ENCODE results near the gene HSF4.
A peak's percentile ranks its signal among the peaks of the same experiment; 100 is the strongest.

Gene HSF4

GRCh38 chr16:67166598-67167168, 2.1 kb downstream of the HSF4 start:
- TF ChIP-seq, protein P1, sequence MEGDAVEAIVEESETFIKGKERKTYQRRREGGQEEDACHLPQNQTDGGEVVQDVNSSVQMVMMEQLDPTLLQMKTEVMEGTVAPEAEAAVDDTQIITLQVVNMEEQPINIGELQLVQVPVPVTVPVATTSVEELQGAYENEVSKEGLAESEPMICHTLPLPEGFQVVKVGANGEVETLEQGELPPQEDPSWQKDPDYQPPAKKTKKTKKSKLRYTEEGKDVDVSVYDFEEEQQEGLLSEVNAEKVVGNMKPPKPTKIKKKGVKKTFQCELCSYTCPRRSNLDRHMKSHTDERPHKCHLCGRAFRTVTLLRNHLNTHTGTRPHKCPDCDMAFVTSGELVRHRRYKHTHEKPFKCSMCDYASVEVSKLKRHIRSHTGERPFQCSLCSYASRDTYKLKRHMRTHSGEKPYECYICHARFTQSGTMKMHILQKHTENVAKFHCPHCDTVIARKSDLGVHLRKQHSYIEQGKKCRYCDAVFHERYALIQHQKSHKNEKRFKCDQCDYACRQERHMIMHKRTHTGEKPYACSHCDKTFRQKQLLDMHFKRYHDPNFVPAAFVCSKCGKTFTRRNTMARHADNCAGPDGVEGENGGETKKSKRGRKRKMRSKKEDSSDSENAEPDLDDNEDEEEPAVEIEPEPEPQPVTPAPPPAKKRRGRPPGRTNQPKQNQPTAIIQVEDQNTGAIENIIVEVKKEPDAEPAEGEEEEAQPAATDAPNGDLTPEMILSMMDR (IDR thresholded peaks at IDR 0.05): no peak
- Mint-ChIP-seq H3K4me3 (no peak overlapping the region), H3K9me3 (no peaks in the 10 kb centered on the region), H3K36me3 (ENCODE audit: low read depth) (no peaks in the 10 kb centered on the region), H3K27me3 (ENCODE audit: low read depth, poor library complexity) (peaks cover 93% of the 10 kb centered on the region), H3K27ac (no peak overlapping the region), H3K4me1 (peaks cover 26% of the 10 kb centered on the region)
- no peak for DNase-seq

DNA sequence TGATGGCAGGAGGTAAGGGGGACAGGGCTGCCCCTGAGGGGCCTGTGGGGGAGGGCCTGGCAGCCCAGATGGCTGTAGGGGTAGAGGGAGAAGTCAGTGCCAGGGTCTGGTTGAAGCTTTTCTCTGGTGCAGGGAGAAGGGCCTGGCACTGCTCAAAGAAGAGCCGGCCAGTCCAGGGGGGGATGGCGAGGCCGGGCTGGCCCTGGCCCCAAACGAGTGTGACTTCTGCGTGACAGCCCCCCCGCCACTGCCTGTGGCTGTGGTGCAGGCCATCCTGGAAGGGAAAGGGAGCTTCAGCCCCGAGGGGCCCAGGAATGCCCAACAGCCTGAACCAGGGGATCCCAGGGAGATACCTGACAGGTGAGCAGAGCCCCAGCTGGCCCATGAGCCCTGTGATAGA, 3.0 kb downstream of the HSF4 start:
- no peak for DNase-seq
- Mint-ChIP-seq H3K36me3 (ENCODE audit: low read depth) (no peaks in the 10 kb centered on the region), H3K9me3 (no peaks in the 10 kb centered on the region), H3K4me1 (peaks cover 28% of the 10 kb centered on the region), H3K4me3 (no peak overlapping the region), H3K27me3 (ENCODE audit: low read depth, poor library complexity) (peaks cover 92% of the 10 kb centered on the region), H3K27ac (no peak overlapping the region)
- TF ChIP-seq, protein P1 (IDR thresholded peaks at IDR 0.05): no peak

DNA sequence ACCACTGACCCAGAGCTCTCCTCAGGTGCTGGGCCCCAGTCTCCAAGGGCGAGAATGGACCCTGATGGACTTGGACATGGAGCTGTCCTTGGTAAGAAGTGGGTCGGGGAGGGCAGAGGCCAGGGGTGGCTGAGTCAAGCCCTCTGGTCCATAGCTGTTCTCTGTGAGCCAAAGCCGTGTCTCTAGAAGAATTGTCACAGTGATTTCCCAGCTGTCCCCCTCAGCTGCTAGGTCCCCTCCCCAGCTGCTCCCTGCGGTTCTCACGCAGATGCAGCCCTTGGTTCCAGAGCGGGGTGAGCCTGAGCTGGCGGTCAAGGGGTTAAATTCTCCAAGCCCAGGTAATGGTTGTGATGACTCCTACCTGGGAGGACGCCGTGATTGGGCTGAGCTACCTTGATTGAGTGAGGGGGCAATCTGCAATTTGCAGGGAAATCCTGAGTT, 4.5 kb downstream of the HSF4 start:
- no peaks in the 10 kb centered on the region for H3K36me3 Mint-ChIP-seq (ENCODE audit: low read depth)
- TF ChIP-seq, protein P1 (IDR thresholded peaks at IDR 0.05): no peak
- H3K9me3 Mint-ChIP-seq: no peaks in the 10 kb centered on the region
- peaks cover 92% of the 10 kb centered on the region for H3K27me3 Mint-ChIP-seq (ENCODE audit: low read depth, poor library complexity)
- DNase-seq: no peak
- no peak overlapping the region for H3K27ac Mint-ChIP-seq
- H3K4me3 Mint-ChIP-seq: peak overlapping the region; percentile 55
- H3K4me1 Mint-ChIP-seq: peaks cover 40% of the 10 kb centered on the region

GRCh38 chr16:67169642-67170167, 5.2 kb downstream of the HSF4 start:
- TF ChIP-seq, protein P1 (IDR thresholded peaks at IDR 0.05): peak; percentile 71
- Mint-ChIP-seq H3K9me3 (no peaks in the 10 kb centered on the region), H3K27me3 (ENCODE audit: low read depth, poor library complexity) (peaks cover 90% of the 10 kb centered on the region), H3K4me3 (peak overlapping the region; percentile 86), H3K27ac (no peak overlapping the region), H3K36me3 (ENCODE audit: low read depth) (no peaks in the 10 kb centered on the region), H3K4me1 (peaks cover 40% of the 10 kb centered on the region)
- peak; percentile 83 for DNase-seq

DNA sequence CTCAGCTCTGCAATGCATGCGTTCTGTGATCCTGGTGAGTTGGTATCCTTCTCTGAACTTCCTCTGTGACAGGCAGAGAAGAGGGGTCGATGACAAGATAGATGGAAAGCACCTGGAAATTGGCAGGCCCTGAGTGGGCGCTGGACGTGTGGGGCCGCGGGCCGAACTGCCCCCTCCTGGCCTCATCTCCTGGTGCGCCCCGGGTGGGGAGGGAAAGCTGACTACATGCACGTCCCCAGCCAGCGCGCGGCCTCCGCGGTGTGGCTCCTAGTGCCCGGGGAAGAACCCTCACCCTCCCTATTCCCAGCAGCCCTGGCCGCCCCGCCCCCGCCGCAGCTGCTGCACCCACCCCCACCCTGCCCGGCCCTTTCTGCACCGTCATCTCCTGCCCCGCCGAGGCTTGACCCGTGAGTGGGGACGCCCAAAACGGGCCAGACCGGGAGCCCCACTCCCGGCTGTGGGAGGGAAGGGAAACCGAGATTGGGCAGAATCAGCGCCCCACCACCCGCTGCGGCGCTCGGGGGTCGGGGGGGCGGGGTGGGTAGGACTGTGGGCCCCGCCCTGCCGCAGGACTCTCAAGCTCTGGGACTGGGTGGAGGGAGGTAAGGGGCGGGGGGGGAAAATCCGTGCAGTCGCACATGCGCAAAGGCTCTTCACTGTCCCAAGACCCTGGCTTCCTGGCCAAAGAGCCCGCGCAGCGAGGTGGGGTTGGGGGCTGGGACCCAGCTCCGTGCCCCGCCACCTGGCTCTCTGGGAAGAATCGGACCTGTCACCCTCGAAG, 5.8 kb downstream of the HSF4 start, which contains the start of gene NOL3:
Gene NOL3 (plus strand): TSS at position 371 of the 781 bp plus-strand sequence.
- Mint-ChIP-seq H3K36me3 (ENCODE audit: low read depth) (peaks cover 1% of the 10 kb centered on the region), H3K9me3 (no peaks in the 10 kb centered on the region), H3K27ac (no peak within 1 kb of the TSS), H3K27me3 (ENCODE audit: low read depth, poor library complexity) (peaks cover 90% of the 10 kb centered on the region), H3K4me3 (peak within 1 kb of the TSS; percentile 86), H3K4me1 (peaks cover 40% of the 10 kb centered on the region)
- TF ChIP-seq, protein P1 (IDR thresholded peaks at IDR 0.05): no peak
- peak; percentile 80 for DNase-seq
